OCI-LY3 (cell line): ENCODE results near the gene SIRPB1.

Experiments used
- H2AFZ ChIP-seq: fragments of 200-600, 300-600 bp; shearing (Covaris generic); 2 replicates; pipeline ENCODE4 v1.6.0; 2014; ENCODE audit warnings: antibody characterized with exemption, low read depth, low read length
- H3K27ac ChIP-seq: fragments of 200-600, 300-600 bp; sonication (generic); 2 replicates; pipeline ENCODE4 v1.5.1; 2014; ENCODE audit warnings: mild to moderate bottlenecking, low read length, moderate library complexity, mixed read lengths
- H3K27me3 ChIP-seq: fragments of 200-600, 300-600 bp; sonication (generic); 2 replicates; pipeline ENCODE4 v1.6.1; 2014; ENCODE audit warnings: low read depth, low read length, mixed read lengths
- H3K36me3 ChIP-seq: fragments of 200-600, 300-600 bp; sonication (generic); replicated peaks from 2 replicates; pipeline ENCODE3; 2014; ENCODE audit warnings: low read depth, low read length, mixed read lengths
- H3K4me1 ChIP-seq: fragments of 300-600, 200-600 bp; sonication (generic); 2 replicates; pipeline ENCODE4 v1.6.1; 2014; ENCODE audit warnings: low read length, mixed read lengths
- H3K4me2 ChIP-seq: fragments of 200-600, 300-600 bp; sonication (generic); 2 replicates; pipeline ENCODE4 v1.6.1; 2014; ENCODE audit warnings: low read length, mixed read lengths
- H3K4me3 ChIP-seq: fragments of 300-600, 200-600 bp; sonication (generic); 2 replicates; pipeline ENCODE4 v1.5.1; 2014; ENCODE audit warnings: antibody characterized with exemption, mild to moderate bottlenecking, low read length, moderate library complexity
- H3K79me2 ChIP-seq: fragments of 300-600, 200-600 bp; shearing (Covaris generic); 2 replicates; pipeline ENCODE4 v1.6.1; 2014; ENCODE audit warnings: mild to moderate bottlenecking, low read length, mixed read lengths
- H3K9ac ChIP-seq: fragments of 300-600, 200-600 bp; shearing (Covaris generic); 2 replicates; pipeline ENCODE4 v1.6.0; 2014; ENCODE audit warnings: mild to moderate bottlenecking, low read length, moderate library complexity
- H3K9me3 ChIP-seq: fragments of 200-600, 300-600 bp; shearing (Covaris generic); 2 replicates; pipeline ENCODE4 v1.6.1; 2014; ENCODE audit warnings: low read length, mixed read lengths; ENCODE audit not compliant: insufficient read depth
- H4K20me1 ChIP-seq: fragments of 200-600, 300-600 bp; sonication (generic); 2 replicates; pipeline ENCODE4 v1.6.1; 2016; ENCODE audit warnings: low read length, mixed read lengths; ENCODE audit not compliant: insufficient read depth
- CTCF ChIP-seq: fragments of 200-600, 300-600 bp; sonication (generic); IDR thresholded peaks from 2 replicates; pipeline ENCODE4 v1.5.1; 2014; ENCODE audit warnings: antibody characterized with exemption, low read length, low read depth
- EZH2phosphoT487 ChIP-seq: fragments of 200-600 bp; shearing (Covaris generic); IDR thresholded peaks from 2 replicates; pipeline ENCODE4 v1.6.1; 2018; ENCODE audit warnings: antibody characterized with exemption, mixed run types, low read depth

The SIRPB1 gene

GRCh38 chr20:1665345-1665744 is 45.5 kb upstream of the SIRPB1 start:
- no peak for TF ChIP-seq CTCF
- no peak for TF ChIP-seq EZH2phosphoT487
- Histone ChIP-seq H3K9ac (no peak overlapping the region), H2AFZ (no peak overlapping the region), H3K36me3 (no peaks in the 10 kb centered on the region), H3K79me2 (no peaks in the 10 kb centered on the region), H3K27ac (no peak overlapping the region), H3K4me1 (no peaks in the 10 kb centered on the region), H3K9me3 (no peaks in the 10 kb centered on the region), H3K4me3 (no peak overlapping the region), H3K27me3 (peaks cover 23% of the 10 kb centered on the region), H3K4me2 (no peak overlapping the region), H4K20me1 (no peaks in the 10 kb centered on the region)

- no peaks in the 10 kb centered on the region for H3K4me1 ChIP-seq
- no peaks in the 10 kb centered on the region for H3K36me3 ChIP-seq
- H3K79me2 ChIP-seq: no peaks in the 10 kb centered on the region
- H3K9ac ChIP-seq: no peak overlapping the region
- no peaks in the 10 kb centered on the region for H3K9me3 ChIP-seq
- no peak for TF ChIP-seq EZH2phosphoT487
- TF ChIP-seq CTCF: no peak
- no peak overlapping the region for H2AFZ ChIP-seq
- H4K20me1 ChIP-seq: no peaks in the 10 kb centered on the region
- no peak overlapping the region for H3K4me2 ChIP-seq
- H3K4me3 ChIP-seq: no peak overlapping the region
- no peak overlapping the region for H3K27ac ChIP-seq
- peaks cover 23% of the 10 kb centered on the region for H3K27me3 ChIP-seq
Measured at GRCh38 chr20:1664911-1665310, 45.1 kb upstream of the SIRPB1 start.

GRCh38 chr20:1663917-1664316 is 44.1 kb upstream of the SIRPB1 start:
- H3K79me2 ChIP-seq: no peaks in the 10 kb centered on the region
- no peaks in the 10 kb centered on the region for H3K9me3 ChIP-seq
- no peak overlapping the region for H2AFZ ChIP-seq
- H4K20me1 ChIP-seq: no peaks in the 10 kb centered on the region
- H3K27ac ChIP-seq: no peak overlapping the region
- no peak overlapping the region for H3K4me2 ChIP-seq
- no peak overlapping the region for H3K4me3 ChIP-seq
- H3K4me1 ChIP-seq: no peaks in the 10 kb centered on the region
- no peak for TF ChIP-seq EZH2phosphoT487
- TF ChIP-seq CTCF: no peak
- no peak overlapping the region for H3K9ac ChIP-seq
- H3K27me3 ChIP-seq: peaks cover 26% of the 10 kb centered on the region
- no peaks in the 10 kb centered on the region for H3K36me3 ChIP-seq

- Histone ChIP-seq H3K27me3 (peaks cover 35% of the 10 kb centered on the region), H3K4me1 (no peaks in the 10 kb centered on the region), H3K4me2 (no peak overlapping the region), H3K36me3 (no peaks in the 10 kb centered on the region), H4K20me1 (no peaks in the 10 kb centered on the region), H3K79me2 (no peaks in the 10 kb centered on the region), H2AFZ (no peak overlapping the region), H3K27ac (no peak overlapping the region), H3K4me3 (no peak overlapping the region), H3K9ac (no peak overlapping the region), H3K9me3 (no peaks in the 10 kb centered on the region)
- TF ChIP-seq EZH2phosphoT487 (no peak), CTCF (no peak)
Measured at GRCh38 chr20:1661542-1662299, 41.9 kb upstream of the SIRPB1 start.
